Activated CD4-positive, alpha-beta T cell treated with anti-CD3 and anti-CD28 coated beads, Interleukin-2, amount 50 U/mL, for 48 hours (primary cell): ENCODE measurements around the gene RUVBL1.

ENCODE experiments used
- DNase-seq, 2 experiments: peaks; one replicate each; pipeline ENCODE4 v3.0.0-alpha.2; 2020

The RUVBL1 gene

DNA sequence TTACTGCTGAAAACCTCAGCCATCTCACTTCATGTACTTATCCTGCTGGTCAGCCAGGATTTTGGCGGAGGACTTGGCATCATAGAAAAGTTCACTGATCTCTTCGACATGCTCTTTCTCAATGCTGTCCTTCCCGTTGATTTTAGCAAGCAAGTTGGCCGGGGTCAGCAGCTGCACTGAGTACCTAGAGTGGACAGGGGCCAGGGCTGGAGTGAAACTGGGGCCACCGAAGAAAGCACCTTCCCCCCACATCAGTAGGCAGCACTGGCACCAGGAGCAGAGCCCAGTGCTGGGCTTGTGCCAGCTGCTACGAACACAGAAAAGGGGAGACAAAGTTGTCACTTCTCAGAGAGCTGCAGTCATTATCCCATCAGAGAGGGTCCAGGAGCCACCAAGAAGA lies 42.4 kb downstream of the RUVBL1 start:
- DNase-seq = no peak

DNA sequence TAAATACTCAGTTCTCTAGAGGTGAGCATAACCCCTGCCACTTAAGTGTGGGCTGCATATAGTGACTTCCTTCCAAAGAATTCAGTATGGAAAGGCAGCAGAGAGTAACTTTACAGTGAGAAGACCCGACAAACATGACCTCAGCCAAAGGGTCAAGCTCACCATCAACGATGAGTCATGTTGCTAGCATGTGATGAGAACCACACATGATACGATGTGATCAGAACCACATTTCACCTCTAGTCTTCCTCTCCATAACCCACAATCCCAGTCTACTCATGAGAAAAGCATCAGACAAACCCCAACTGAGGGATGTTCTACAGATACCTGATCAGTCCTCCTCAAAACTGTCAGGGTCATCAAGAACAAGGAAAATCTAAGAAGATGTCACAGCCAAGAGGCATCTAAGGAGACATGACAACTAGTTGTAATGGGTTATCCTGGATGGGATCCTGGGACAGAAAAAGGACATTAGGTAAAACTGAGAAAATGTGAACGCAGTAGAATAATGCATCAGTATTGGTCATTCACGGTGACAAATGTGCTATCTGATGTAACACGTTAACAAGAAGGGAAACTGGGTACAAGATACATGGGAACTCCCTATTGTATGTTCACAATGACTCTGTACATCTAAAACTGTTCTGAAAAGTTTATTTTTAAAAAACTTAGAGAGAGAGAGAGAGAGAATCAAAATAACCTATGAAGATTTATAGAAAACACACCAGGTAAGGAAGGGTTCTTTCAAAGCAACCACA lies 43.1 kb downstream of the RUVBL1 start:
- no peak for DNase-seq

DNA sequence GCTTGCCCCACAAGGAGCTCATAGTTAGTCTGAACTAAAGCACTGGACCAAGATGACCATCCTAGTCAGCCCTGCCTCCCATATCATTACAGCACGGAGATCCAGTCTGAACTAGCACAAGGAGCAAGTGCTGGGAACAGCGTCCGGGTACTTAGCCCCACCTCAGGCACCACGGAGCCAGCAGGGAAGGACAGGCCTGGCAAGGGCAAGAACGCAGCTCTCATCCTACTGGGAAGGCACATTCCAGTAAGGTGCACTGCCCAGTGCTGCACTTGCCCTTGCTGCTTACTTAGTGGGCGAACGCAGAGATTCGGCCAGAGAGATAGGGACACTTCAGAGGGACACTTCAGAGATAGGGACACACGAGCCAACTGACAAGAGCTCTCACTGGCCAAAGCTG lies 43.8 kb downstream of the RUVBL1 start:
- DNase-seq = no peak

DNA sequence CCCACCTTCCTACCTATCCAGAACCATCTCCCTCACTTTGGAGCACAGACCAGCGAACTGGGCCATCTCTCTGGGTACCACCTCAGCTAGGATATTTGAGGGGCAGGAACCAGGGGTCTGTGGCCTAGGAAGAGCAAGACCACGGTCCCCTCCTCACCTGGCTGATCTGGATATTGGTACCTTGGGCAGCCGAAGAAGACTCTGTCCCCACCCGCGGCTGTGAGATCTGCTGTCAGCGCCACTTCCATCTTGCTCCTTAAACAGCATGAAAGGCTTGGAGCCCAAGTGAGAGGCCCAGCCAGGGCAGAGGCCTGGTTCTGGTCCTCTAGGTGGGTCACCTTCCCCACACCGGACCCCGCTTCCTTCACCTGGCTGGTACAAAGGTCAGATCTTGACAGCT lies 44.7 kb downstream of the RUVBL1 start:
- no peak for DNase-seq

DNA sequence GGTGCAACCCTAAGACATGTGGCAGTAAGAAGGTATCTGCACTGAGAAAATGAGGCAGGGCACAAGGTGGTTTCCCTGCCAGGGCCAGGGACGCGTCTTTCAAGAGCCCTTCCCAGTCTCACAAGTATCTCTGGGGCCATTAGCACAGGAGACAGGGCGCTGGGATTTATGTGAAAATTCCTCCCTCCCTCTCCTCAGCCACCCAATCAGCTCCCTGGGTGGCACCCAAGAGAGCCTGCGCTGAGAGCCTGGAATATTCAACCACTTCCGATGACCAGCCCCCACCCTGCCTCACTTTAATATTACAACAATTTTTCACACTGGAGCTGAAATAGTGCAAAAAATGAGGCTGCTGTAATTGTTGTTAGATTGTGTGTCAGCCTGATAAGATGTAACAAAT lies 45.3 kb downstream of the RUVBL1 start:
- no peak for DNase-seq

DNA sequence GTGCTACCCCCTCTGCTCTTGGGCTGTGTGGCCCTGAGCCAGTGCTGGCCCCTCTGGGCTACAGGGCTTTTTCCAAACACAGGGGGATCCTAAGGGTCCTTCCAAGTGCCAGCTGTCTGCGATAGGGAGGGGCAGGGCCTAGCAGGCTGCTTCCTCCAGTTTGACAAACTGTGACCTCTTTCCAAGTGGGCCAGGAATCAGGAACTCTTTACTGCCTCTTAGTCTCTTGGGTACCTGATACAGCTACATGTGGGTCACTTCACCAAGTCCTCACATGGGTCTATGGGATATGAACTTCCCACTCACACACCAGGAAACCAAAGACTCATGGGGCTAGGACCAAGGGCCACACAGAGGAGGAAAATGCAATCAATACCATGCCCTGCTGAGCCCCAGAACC lies 45.9 kb downstream of the RUVBL1 start:
- DNase-seq = no peak

DNA sequence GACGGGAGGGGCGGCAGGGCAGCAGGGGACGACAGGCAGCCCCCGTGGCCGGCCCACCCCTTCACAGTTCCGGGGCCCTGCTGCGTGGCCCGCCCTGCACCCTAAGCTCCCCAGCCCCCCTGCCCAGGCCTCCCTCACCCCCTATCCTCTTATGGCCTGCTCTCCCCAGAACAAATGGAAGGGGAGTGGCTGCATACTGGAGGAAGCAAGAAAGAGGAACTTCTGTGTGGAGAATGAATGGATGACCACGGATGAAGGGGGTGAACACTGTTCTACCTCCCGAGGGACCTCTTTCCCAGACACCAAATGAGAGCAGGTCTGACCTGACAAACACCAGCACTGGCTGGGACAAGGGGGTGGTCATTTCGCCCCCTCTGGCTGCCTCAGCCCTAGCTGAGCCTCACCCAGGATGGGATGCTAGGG lies 46.4 kb downstream of the RUVBL1 start:
- DNase-seq = no peak

DNA sequence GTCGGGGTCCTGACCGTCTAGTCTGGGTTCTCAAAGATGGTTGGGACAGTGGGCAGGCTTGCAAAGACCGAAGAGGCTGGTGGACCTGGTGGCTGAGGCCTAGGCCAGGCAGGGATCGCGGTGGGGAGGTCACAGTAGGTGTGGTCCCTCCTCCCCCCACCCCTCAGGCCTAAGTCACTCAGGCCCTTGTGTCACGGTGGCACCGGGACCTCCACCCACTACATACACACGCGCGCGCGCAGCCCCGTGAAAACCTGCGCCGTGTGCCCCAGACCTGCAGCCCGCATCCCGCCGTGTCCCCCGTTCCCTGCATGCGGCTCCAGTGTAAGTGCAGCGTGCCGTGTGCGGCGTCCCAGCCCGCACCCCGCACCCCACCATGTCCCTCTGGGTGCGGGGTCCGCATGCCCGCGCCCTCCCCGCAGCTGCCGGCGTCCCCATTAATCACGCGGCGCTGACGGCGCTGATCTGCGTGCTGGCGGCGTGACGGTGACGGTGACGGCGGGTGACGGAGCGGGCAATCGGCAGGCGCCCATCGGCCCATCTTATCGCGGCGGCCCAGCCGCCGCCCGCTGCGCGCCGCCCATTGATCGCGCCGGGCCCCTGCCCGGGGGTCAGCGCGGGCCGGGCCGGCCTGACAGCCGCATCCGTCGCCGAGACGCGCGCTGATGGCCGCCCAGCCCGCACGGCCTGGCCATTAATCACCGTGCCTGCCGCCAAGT lies 47.0 kb downstream of the RUVBL1 start:
- peak; percentile 33 to 41 for DNase-seq

DNA sequence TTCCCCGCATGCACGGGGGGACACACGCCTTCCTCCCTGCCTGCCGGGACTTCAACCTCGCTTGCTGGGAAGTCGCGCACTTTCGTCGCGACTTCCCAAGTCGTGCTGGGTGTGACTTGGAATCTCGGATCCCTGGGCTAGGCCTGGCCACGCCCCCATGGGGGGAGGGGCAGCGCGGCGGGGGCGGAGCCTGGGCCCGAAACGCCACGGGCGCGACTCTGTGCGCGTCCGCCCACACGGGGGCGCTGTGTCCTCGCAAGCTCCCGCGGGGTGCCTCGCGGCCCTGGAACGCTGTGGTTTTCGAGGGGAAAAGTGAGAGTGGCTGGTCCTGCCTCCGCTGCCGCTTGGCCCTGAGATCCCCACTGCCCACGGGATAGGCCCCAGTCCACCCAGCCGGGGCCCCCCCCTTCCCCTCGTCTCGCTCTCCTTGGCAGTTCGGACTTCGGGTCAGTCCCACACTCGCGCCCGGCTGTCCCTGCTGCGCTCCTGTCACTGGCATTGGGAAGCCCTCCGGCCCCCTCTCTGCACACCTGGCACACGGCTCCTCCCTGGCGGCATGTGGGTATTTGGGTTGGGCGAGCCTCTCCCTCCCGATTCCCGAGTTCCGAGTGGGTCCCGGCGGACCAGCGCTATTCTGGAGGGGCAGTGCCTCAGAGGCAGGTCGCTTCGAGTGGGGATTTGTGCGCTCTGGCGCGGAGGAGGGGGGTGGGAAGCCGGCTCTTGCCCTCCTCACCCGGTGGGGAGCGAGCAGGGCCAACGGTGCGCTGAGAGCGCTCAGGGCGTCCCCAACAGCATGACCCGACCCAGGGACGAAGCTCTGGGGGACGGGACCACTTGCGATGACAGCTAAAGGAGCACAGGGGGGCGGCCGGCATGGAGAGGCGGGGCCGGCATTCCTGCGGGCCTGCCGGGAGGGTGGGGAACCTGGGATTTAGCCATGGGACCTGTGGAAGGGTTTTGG lies 47.8 kb downstream of the RUVBL1 start:
- DNase-seq = peak; percentile 83 to 84

DNA sequence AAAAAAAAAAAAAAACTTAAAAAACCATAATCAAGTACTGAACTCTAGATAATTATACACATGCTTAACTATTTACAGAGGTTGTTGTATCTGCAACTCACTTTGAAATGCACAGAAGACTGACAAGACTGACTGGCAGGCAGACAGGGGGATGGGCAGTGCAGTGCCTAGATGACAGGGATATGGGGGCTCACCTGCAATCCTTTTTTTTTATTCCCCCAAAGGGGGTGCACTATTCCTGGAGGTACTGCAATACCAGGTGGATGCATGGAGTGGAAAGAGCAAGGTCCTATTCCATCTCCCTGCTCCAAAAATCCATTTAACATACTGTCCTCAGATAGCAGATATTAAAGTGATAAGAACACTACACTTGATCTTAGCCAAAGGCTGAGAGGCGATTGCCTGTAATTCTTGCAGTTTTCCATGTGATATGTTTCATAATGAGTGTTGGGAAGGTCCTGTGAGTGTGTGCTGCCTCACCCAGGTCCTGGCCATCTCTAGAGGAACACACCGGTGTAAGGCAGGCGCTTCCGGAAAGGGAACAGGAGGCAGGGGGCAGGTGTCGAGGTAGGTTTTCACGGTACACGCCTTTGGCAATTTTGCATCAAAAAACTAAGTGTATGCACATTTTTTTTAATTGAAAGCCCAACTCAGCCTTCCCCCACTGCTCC lies 48.6 kb downstream of the RUVBL1 start:
- no peak for DNase-seq

DNA sequence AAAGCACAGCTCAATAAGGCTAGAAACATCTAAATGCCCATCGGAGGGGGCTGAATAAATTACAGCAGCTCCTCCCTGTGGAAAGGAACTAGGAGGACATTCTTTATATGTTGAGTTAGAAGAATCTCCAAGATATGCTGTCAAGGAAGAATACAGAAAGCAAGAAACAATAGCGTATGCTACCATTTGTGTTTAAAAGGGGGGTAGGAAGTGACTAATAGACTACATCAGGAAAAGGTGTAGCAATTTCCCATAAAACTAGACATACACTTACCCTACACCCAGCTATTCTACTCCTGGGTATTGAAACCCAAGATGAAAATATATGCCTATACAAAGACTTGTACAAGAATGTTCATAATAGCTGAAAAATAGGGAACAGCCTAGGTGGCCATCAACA lies 49.8 kb downstream of the RUVBL1 start:
- no peak for DNase-seq

DNA sequence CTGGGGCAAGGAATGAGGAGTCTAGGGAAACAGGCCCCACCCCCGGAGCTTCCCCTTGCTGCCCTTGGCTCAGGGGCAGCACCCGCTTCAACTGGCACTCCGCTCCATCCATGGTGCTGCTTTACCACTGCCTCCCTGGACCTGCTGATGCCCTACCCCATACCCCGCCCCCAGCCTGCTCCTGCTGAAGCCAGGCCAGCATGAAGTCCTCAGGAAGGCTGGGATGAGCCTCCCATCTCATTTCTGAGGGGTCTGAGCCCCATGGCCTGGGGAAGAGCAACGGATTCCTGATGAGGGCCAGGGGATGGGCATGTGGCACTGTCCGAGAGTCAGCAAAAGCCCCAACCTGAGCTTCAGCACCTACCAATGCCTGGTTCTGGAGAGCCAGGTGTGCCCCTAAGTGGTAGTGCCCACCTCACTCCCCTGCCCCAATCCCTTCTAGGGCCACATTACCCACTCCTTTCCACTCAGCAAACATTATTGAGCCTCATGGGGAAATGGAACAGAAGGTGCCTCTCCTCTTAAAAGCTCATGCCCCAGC lies 50.4 kb downstream of the RUVBL1 start:
- DNase-seq = no peak

DNA sequence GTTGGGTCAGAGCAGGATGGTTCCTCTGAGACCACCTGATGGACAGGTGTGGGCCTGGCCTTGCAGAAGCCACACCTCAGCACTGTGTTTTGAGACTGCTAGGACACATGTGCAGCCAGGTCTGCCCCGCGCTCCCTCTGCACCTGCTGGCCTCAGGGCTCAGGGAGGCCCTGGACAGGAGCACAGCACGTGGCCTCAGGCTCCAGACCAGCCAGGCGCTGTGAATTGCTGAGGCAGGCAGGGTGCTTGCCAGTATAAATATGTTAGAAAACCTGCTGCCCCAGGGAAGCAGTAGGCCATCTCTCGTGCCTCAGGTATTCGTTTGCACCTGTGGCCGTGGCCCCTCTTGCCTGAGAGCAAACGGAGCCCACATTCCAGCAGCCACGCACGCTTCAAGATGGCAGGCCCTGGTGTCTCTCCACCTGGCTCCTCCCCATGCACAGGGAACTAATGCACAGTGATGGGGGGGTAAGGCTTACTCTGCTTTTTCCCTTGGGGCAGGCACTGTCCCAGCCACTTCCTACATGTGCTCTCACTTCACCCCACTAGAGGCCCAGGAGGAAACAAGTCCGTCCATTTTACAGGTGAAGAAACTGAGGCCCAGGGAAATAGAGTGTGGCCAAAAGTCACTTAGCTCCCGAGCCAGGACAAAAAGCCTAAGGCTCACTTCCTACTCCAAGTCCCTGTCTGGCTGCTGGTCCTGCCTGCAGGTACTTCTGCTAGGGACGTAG lies 51.0 kb downstream of the RUVBL1 start:
- no peak for DNase-seq

DNA sequence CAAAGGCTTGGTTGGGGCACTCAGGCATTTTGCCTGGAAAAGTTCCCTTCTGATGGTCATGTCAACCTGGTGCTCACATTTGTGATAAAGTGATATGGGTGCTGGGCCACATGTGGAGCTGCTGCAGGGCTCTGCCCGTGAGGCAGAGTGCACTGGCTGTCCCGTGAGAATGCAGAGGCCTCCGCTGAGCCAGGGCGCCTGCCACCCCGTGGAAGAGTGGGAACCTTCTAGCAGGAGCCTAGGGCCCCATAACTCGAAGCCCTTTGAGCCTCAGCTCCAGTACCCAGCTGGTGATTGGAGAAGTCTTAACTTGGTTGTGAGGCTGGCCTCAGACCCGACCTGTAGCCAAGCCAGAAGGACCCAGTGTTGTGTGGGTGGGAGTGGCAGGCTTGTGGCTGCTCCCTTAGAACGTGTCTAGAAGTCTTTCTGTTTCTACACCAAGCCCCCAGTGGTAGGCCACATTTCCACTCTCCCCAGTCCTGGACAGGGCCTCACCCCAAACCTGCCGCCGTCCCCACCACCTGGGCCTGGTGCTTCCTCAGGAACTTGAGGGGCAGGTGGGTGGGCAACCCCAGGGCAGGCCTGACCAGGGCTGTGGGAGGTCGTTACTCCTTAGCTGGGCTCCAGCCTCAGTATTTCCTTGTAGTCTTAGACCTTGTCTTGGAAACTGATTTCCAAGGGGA lies 51.7 kb downstream of the RUVBL1 start:
- no peak for DNase-seq

DNA sequence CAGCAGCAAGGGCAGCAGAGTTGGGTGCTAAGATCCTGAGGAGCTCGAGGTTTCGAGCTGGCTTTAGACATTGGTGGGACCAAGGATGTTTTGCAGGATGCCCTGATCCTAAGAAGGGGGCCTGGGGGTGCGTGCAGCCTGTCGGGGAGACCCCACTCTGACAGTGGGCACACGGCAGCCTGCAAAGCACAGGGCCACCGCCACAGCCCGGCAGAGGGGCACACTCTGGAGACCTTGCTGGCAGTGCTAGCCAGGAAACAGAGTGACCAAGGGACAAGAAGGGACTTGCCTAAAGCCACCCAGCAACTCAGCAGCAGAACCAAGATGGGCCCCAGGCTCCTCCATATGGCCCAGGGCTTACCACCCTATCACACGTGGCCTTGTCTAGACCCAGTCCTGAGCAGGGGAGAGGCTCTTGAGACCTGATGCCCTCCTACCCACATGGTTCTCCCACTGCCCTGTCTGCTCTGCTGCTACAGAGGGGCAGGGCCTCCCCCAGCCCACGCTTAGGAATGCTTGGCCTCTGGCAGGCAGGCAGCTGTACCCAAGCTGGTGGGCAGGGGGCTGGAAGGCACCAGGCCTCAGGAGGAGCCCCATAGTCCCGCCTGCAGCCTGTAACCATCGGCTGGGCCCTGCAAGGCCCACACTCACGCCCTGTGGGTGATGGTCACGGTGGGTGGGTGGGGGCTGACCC lies 52.6 kb downstream of the RUVBL1 start:
- DNase-seq = no peak

DNA sequence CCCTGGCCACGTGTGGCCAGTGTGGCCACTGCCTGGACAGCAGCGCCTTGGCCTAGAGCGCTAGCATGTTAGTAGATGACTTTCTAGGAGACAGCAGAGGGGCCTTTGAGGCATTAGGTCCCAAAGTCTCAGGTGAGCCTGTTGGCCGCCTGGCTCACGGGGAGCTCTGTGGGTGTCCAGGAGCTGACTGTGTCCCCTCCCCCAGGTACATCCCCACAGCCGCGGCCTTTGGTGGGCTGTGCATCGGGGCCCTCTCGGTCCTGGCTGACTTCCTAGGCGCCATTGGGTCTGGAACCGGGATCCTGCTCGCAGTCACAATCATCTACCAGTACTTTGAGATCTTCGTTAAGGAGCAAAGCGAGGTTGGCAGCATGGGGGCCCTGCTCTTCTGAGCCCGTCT lies 54.3 kb downstream of the RUVBL1 start:
- no peak for DNase-seq

DNA sequence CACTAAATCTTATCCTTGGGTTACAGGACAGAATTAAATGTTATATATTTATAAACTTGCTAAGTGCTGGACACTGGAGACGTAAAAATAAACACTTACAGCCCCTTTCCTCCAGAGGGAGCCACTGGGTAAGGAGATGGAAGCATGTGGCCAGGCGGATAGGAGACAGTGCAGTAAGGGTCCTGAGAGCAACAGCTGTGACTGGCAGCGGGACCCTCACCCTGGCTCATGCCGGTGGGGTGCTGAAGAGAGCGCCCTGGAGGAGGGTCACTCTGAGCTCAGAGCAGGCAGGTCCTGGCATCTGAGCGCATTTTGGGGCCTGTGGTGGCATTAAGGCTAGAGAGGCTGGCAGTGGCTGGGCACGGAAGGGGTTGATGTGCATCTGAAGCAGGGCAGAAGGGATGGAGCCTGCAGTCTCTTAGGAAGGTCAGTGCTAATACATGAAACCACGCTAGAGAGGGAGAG lies 55.4 kb downstream of the RUVBL1 start:
- DNase-seq = peak in 1 of 2 experiments; percentile 26

DNA sequence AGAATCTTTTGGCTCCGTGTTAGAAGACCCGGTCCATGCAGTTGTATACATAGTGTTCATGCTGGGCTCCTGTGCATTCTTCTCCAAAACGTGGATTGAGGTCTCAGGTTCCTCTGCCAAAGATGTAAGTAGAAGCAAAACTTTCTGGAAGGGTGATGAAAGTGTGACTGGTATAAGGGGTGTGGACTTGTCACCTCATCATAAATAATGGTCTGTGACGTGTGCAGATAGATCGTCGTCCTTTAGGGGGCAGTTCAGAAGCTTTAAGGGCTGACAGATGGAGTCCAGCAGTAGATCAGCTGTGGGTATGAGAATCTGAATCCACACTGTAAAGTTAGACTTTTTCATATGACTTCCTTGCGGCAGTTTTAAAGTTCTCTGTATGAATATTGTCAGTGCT lies 56.1 kb downstream of the RUVBL1 start:
- no peak for DNase-seq

DNA sequence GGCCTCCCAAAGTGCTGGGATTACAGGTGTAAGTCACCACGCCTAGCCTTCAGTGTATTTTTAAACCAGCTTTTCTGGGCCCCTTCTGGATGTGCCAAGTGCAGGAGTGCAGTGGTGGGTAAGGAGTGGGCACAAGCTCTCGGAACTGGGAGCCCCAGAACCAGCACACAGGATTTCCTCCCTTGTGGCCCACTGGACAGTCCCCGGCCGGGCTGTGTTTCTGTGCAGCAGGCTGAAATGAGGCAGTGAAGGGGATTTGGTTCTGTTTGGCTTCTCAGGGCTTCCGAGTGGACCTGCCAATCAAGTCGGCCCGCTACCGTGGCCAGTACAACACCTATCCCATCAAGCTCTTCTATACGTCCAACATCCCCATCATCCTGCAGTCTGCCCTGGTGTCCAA lies 56.9 kb downstream of the RUVBL1 start:
- DNase-seq = no peak

DNA sequence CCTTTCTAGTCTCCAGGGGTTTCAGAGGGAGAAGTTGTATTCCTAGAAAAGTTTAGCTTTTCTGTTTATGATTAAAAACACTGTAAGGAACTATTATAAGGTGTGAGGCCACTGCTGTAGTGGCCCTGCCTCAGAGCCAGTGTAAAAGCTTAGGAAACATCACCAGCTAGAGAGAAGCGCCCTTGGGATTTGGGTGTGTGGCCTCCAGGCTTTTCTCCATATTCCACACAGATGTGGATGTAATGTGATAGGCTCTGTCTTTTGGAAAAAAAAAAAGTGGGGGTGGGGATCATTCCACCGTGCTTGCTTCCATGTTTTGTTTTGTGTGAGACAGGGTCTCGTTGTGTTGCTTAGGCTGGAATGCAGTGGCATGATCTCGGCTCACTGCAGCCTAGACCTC lies 57.5 kb downstream of the RUVBL1 start:
- no peak for DNase-seq
